DND-41 (cell line): ENCODE measurements around the gene MANEA.
"Not testable (repeated sequence)": the region's sequence is repeated elsewhere in the genome, so short reads cannot be mapped to it uniquely, and the experiment has no call there.

Source experiments
- CTCF ChIP-seq: IDR thresholded peaks from 2 replicates; pipeline ENCODE4 v1.5.1; 2012; ENCODE audit warnings: borderline replicate concordance, low read length, moderate library complexity, mild to moderate bottlenecking; ENCODE audit not compliant: poor library complexity, severe bottlenecking; ENCODE audit errors: extremely low read depth
- EZH2 ChIP-seq: IDR thresholded peaks from 3 replicates; pipeline ENCODE4 v1.6.1; 2012; ENCODE audit warnings: borderline replicate concordance, low read depth, mild to moderate bottlenecking, moderate library complexity, low read length, inconsistent platforms; ENCODE audit not compliant: severe bottlenecking

GRCh38 chr6:95560956-95561355 is 16.4 kb upstream of the MANEA start:
- not testable (repeated sequence) for TF ChIP-seq EZH2, CTCF
